KMS-11 (cell line): ENCODE data around the gene ATP8A2.

ENCODE experiments used
- H2AFZ ChIP-seq: fragments of 200-600 bp; sonication (generic); 2 replicates; pipeline ENCODE4 v1.6.1; 2016; ENCODE audit warnings: antibody characterized with exemption, mixed run types, low read depth
- H3K27ac ChIP-seq: fragments of 200-600 bp; sonication (generic); 2 replicates; pipeline ENCODE4 v1.6.1; 2016; ENCODE audit warnings: mild to moderate bottlenecking, mixed run types
- H3K27me3 ChIP-seq: fragments of 200-600 bp; sonication (generic); 2 replicates; pipeline ENCODE4 v1.6.1; 2017; ENCODE audit warnings: mild to moderate bottlenecking, low read depth, mixed run types, moderate library complexity; ENCODE audit not compliant: insufficient read depth
- H3K36me3 ChIP-seq: fragments of 200-600 bp; sonication (generic); 2 replicates; pipeline ENCODE4 v1.6.1; 2017; ENCODE audit warnings: mild to moderate bottlenecking, mixed run types; ENCODE audit not compliant: insufficient read depth
- H3K4me1 ChIP-seq: fragments of 200-600 bp; sonication (generic); 2 replicates; pipeline ENCODE4 v1.6.1; 2016; ENCODE audit warnings: mild to moderate bottlenecking, low read depth, mixed run types; ENCODE audit not compliant: poor library complexity, severe bottlenecking
- H3K4me2 ChIP-seq: fragments of 200-600 bp; sonication (generic); 2 replicates; pipeline ENCODE4 v1.7.0; 2016; ENCODE audit warnings: mild to moderate bottlenecking, mixed run types
- H3K4me3 ChIP-seq: fragments of 200-600 bp; sonication (generic); IDR thresholded peaks from 2 replicates; pipeline ENCODE4 v1.6.1; 2017; ENCODE audit warnings: low read depth, low read length, mixed read lengths; ENCODE audit not compliant: insufficient read depth
- H3K79me2 ChIP-seq: fragments of 200-600 bp; sonication (generic); 2 replicates; pipeline ENCODE4 v1.6.1; 2016; ENCODE audit warnings: low read depth, mixed run types; ENCODE audit not compliant: insufficient read depth
- H3K9ac ChIP-seq: fragments of 200-600 bp; sonication (generic); 2 replicates; pipeline ENCODE4 v1.6.1; 2016; ENCODE audit warnings: mild to moderate bottlenecking, mixed run types
- H4K20me1 ChIP-seq: fragments of 200-600 bp; sonication (generic); 2 replicates; pipeline ENCODE4 v1.6.1; 2016; ENCODE audit warnings: mild to moderate bottlenecking, mixed run types; ENCODE audit not compliant: insufficient read depth
- CTCF ChIP-seq: fragments of 200-600 bp; sonication (generic); conservative IDR thresholded peaks from 2 replicates; pipeline ENCODE4 v1.6.1; 2017; ENCODE audit warnings: low read depth, mild to moderate bottlenecking, antibody characterized with exemption, low read length, moderate library complexity, mixed read lengths

ATP8A2 gene

GRCh38 chr13:25657157-25657556 is 285.4 kb downstream of the ATP8A2 start:
- no peaks in the 10 kb centered on the region for H3K36me3 ChIP-seq
- H4K20me1 ChIP-seq: no peaks in the 10 kb centered on the region
- no peaks in the 10 kb centered on the region for H3K79me2 ChIP-seq
- H3K4me1 ChIP-seq: peaks cover 8% of the 10 kb centered on the region
- TF ChIP-seq CTCF: no peak
- H3K27ac ChIP-seq: no peak overlapping the region
- no peak overlapping the region for H3K4me3 ChIP-seq
- H3K4me2 ChIP-seq: no peak overlapping the region
- H2AFZ ChIP-seq: no peak overlapping the region
- H3K9ac ChIP-seq: no peak overlapping the region
- H3K27me3 ChIP-seq: no peaks in the 10 kb centered on the region

DNA sequence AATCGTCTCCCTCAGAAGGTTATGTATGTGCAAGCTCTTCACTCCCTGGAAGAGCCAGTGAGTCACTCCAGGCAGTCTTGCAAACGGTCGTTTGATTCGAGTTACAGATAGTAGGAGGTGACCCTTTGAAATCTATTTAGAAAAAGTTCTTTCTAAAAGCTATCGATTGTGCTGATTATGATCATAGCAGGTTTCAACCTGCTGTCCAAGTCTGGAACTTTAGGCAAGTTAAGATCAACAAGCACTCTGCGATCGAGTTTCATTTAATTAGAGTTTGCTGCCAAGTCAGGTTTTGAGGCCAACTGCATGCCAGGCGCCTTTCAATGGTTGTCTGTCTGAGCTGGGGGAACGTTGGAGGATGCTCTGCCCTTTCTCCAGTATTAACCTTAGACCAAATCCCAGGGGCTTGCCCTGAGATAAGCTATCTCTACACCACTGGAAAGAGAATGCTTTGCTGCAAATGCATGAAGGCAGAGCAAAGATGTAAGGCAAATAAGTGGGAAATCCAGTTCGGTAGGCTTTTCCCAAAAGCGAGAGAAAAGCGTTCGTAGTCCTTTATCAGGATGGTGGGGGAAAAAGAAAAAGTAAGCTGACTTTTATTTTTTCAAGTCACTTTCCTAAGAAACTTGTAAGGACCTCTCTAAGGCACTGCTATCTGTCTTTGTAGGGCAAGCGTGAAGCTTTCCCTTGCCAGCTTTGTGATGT is 287.5 kb downstream of the ATP8A2 start:
- H3K27ac ChIP-seq: no peak overlapping the region
- no peak for TF ChIP-seq CTCF
- no peak overlapping the region for H3K4me2 ChIP-seq
- H3K4me1 ChIP-seq: no peaks in the 10 kb centered on the region
- H3K4me3 ChIP-seq: no peak overlapping the region
- H4K20me1 ChIP-seq: no peaks in the 10 kb centered on the region
- H3K27me3 ChIP-seq: no peaks in the 10 kb centered on the region
- no peak overlapping the region for H3K9ac ChIP-seq
- H3K79me2 ChIP-seq: no peaks in the 10 kb centered on the region
- no peaks in the 10 kb centered on the region for H3K36me3 ChIP-seq
- no peak overlapping the region for H2AFZ ChIP-seq

DNA sequence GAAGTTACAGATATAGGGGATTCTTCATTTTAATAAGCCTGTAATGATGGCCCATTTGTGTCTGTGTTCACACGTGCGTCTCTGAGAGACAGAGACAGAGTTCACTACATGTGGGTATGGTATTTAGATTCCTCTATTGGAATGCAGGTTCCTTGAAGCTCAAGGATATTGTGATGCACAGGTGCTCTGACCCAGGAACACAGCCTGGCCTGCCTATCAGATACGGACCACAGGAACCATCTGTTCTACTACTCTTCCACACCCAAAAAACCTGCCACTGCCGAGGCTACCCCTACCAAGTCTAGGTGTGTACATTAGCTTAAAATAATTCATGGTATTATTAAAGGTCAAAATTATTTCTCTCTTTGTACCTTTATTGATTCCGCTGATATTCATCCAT is 289.2 kb downstream of the ATP8A2 start:
- H3K79me2 ChIP-seq: no peaks in the 10 kb centered on the region
- H3K27ac ChIP-seq: no peak overlapping the region
- no peak overlapping the region for H3K4me3 ChIP-seq
- H3K4me1 ChIP-seq: no peaks in the 10 kb centered on the region
- H3K27me3 ChIP-seq: no peaks in the 10 kb centered on the region
- H4K20me1 ChIP-seq: no peaks in the 10 kb centered on the region
- H3K4me2 ChIP-seq: no peak overlapping the region
- H3K9ac ChIP-seq: no peak overlapping the region
- H2AFZ ChIP-seq: no peak overlapping the region
- no peak for TF ChIP-seq CTCF
- no peaks in the 10 kb centered on the region for H3K36me3 ChIP-seq

DNA sequence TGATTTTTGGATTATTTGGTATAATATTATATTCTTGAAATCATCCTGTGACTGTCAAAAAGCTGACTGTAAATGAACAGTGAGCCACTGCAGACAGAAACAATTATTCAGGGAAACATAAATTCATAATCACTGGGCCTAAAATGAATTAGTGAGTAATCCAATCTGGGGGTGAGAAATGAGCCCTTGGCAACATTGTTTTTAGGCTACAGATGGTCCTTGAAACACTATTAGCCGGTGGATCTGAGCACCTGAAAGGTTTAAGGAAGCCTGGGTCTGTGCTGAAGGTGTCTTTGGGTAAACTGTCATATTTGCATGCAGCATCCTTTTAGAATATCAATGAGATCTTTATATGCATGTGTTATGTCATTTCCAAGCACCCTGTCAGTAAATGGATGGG is 290.7 kb downstream of the ATP8A2 start:
- Histone ChIP-seq H3K9ac (no peak overlapping the region), H2AFZ (no peak overlapping the region), H4K20me1 (no peaks in the 10 kb centered on the region), H3K79me2 (no peaks in the 10 kb centered on the region), H3K4me3 (no peak overlapping the region), H3K27ac (no peak overlapping the region), H3K4me1 (no peaks in the 10 kb centered on the region), H3K36me3 (no peaks in the 10 kb centered on the region), H3K4me2 (no peak overlapping the region), H3K27me3 (no peaks in the 10 kb centered on the region)
- TF ChIP-seq CTCF: no peak
